ENCODE data around the gene PRRX1.

Gene PRRX1

GRCh38 chr1:170664828-170665612, 1.1 kb downstream of the PRRX1 start:
- no peak for DNase-seq (ENCODE audit: low spot score)

- DNase-seq (ENCODE audit: low spot score) = no peak
Observed at GRCh38 chr1:170665629-170666028, 1.7 kb downstream of the PRRX1 start.

- no peak for DNase-seq (ENCODE audit: low spot score)
Observed at GRCh38 chr1:170666541-170667254, 2.8 kb downstream of the PRRX1 start.

GRCh38 chr1:170668209-170669106, 4.5 kb downstream of the PRRX1 start:
- no peak for DNase-seq (ENCODE audit: low spot score)

- no peak for DNase-seq (ENCODE audit: low spot score)
Observed at GRCh38 chr1:170669107-170669445, 5.1 kb downstream of the PRRX1 start.

GRCh38 chr1:170669586-170670530, 5.9 kb downstream of the PRRX1 start:
- DNase-seq (ENCODE audit: low spot score) = no peak

- DNase-seq (ENCODE audit: low spot score) = no peak
Observed at GRCh38 chr1:170670802-170671628, 7.1 kb downstream of the PRRX1 start.

GRCh38 chr1:170671629-170671963, 7.7 kb downstream of the PRRX1 start:
- no peak for DNase-seq (ENCODE audit: low spot score)

GRCh38 chr1:170672316-170672715, 8.4 kb downstream of the PRRX1 start:
- DNase-seq (ENCODE audit: low spot score) = no peak

- DNase-seq (ENCODE audit: low spot score) = no peak
Observed at GRCh38 chr1:170674239-170674638, 10.3 kb downstream of the PRRX1 start.

GRCh38 chr1:170674986-170675385, 11.1 kb downstream of the PRRX1 start:
- no peak for DNase-seq (ENCODE audit: low spot score)

- DNase-seq (ENCODE audit: low spot score) = no peak
Observed at GRCh38 chr1:170675865-170676264, 11.9 kb downstream of the PRRX1 start.

GRCh38 chr1:170676628-170677027, 12.7 kb downstream of the PRRX1 start:
- no peak for DNase-seq (ENCODE audit: low spot score)

GRCh38 chr1:170678027-170678600, 14.2 kb downstream of the PRRX1 start:
- DNase-seq (ENCODE audit: low spot score) = no peak

- DNase-seq (ENCODE audit: low spot score) = no peak
Observed at GRCh38 chr1:170680428-170680827, 16.5 kb downstream of the PRRX1 start.

GRCh38 chr1:170682169-170682568, 18.2 kb downstream of the PRRX1 start:
- DNase-seq (ENCODE audit: low spot score) = no peak

GRCh38 chr1:170682809-170683208, 18.9 kb downstream of the PRRX1 start:
- DNase-seq (ENCODE audit: low spot score) = no peak

GRCh38 chr1:170685166-170685565, 21.2 kb downstream of the PRRX1 start:
- DNase-seq (ENCODE audit: low spot score) = no peak

- no peak for DNase-seq (ENCODE audit: low spot score)
Observed at GRCh38 chr1:170686291-170686690, 22.4 kb downstream of the PRRX1 start.

- no peak for DNase-seq (ENCODE audit: low spot score)
Observed at GRCh38 chr1:170687621-170688020, 23.7 kb downstream of the PRRX1 start.

Data from CD4-positive, alpha-beta T cell treated with Interleukin-15 for 4 hours (primary cell).